A673 (cell line): ENCODE results near the gene GAK.

Experiments used
- CTCF ChIP-seq: fragments of 300-800, 200-600 bp; sonication (generic); conservative IDR thresholded peaks from 2 replicates; pipeline ENCODE4 v1.5.1; 2017; ENCODE audit warnings: low read depth, mild to moderate bottlenecking, antibody characterized with exemption, low read length, moderate library complexity, mixed read lengths
- EZH2 ChIP-seq: fragments of 200-600 bp; sonication (generic); IDR thresholded peaks from 2 replicates; pipeline ENCODE4 v1.6.1; 2017; ENCODE audit warnings: borderline replicate concordance, low read depth, mild to moderate bottlenecking, mixed read lengths, antibody characterized with exemption, low read length; ENCODE audit not compliant: poor library complexity, severe bottlenecking

DNA sequence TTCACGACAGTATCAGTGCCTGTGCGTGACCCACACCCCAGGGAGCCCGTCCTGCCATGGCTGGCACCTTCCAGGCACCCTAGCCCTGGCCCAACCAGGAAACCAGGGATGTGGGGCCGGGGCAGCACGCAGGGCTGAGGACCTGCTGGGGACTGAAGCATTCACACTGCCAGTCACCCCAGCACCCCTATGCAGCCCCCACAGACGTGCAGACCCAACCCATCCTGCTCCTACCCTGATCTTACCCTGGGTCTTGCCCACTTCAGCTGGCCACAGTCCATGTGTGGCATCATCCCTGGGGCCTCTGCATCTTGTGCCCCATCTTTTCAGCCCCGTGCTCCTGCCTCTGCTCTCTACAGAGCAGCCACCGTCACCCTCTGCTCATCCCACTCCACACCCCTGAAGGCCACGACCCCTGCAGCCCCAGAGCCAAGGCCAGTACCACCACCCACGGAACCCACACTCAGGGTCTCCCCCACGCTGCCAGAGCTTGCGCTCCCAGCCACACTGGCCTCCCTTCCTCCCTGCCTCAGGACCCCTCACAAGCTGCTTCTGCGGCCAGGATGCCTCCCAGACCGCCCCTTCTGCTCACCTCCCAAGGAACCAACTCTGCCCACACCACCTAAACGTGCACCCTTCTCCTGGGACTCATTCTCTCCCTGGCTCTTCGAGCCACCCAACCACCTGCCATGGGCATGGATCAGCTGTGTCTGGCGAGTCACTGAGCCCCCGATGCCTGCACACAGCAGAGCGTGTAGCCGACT, 25.6 kb downstream of the GAK start:
- TF ChIP-seq CTCF (no peak), EZH2 (no peak)
